GM12864 (cell line): ENCODE measurements around the gene PDE7B.

ENCODE experiments used
- DNase-seq: peaks from one replicate; pipeline ENCODE4 v3.0.0-alpha.2; 2011; ENCODE audit warnings: low read depth
- H3K4me3 ChIP-seq: 2 replicates; pipeline ENCODE4 v1.5.1; 2011; ENCODE audit warnings: mild to moderate bottlenecking, low read depth, low read length, control low read depth
- TF ChIP-seq, protein P1 (sequence below): IDR thresholded peaks from 2 replicates; pipeline ENCODE4 v1.5.1; 2011; ENCODE audit warnings: low read depth, mild to moderate bottlenecking, moderate library complexity, low read length, control low read depth, inconsistent platforms; ENCODE audit errors: missing control alignments

The PDE7B gene

DNA sequence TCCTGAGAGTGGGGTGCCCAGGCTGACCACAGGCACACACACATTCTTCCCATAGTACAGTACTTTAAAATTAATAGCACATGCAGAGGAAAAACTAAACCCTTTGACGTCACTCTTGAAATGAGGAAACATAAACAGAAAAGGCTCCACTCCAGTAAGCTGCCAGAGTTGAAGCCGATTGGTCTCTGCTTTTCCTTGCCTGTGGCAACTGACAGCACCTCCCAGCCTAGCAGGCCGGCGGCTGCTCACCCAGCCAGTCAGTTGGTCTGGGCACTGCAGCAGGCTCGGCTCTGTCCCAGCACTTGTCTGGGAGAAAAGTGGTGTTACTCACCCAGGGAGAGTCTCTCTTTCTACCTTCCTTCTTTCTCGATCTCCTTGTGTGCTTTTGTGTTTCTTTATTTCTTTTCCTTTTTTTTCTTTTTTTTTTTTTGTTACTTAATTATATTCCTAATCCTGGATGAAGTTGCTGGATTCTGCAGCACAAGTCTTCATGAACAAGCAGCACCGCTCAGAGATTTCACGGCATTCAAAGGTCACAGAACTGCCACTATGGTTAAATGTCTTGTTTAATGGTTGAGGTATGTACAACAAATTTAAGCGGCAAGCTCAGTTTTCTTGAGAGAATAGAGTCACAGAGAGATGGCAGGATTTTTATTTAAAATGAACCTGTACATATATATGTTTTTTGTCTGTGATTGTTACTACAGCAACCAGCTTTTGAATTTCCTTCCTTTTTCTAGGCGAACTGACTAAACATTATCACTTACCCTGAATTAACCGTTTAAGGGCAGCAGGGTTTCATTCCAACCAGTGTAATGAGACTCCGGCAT lies at the start of gene PDE7B:
TSS of gene PDE7B (plus strand) at position 260 of the 830 bp plus-strand sequence.
- no peak for DNase-seq
- no peak within 1 kb of the TSS for H3K4me3 ChIP-seq
- TF ChIP-seq, protein P1, sequence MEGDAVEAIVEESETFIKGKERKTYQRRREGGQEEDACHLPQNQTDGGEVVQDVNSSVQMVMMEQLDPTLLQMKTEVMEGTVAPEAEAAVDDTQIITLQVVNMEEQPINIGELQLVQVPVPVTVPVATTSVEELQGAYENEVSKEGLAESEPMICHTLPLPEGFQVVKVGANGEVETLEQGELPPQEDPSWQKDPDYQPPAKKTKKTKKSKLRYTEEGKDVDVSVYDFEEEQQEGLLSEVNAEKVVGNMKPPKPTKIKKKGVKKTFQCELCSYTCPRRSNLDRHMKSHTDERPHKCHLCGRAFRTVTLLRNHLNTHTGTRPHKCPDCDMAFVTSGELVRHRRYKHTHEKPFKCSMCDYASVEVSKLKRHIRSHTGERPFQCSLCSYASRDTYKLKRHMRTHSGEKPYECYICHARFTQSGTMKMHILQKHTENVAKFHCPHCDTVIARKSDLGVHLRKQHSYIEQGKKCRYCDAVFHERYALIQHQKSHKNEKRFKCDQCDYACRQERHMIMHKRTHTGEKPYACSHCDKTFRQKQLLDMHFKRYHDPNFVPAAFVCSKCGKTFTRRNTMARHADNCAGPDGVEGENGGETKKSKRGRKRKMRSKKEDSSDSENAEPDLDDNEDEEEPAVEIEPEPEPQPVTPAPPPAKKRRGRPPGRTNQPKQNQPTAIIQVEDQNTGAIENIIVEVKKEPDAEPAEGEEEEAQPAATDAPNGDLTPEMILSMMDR = no peak

DNA sequence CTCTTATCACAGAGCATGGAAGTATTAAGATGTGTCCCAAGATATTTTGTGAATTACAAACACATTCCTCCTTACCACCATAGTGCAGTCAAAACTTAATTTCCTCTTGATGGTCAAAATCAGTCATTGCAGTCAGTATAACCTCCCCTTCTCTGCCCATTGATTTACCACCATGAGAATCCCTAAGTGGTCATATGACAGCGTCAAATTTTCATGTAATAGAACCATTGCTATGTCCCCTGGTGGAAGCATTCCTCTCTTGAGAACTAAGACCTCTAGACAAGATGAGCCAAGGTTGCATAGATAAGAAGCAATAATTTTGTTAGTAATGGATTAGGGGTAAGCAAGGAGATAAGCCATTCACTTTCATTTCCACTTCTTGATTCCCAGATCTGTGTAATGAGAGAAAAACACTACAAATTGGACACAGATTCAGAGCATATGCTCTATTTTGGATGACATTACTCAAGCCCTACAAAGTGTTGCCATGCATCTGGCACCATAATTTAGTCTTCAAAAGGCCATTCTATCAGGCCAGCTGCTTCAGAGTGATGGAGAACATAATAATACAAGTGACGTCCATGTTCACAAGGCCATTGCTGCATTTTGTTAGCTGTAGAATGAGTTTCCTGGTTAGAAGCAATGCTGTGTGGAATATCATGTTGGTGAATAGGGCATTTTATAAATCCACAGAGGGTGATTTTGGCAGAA lies 49.6 kb upstream of the PDE7B start:
- no peak overlapping the region for H3K4me3 ChIP-seq
- TF ChIP-seq, protein P1 = no peak
- DNase-seq = no peak

DNA sequence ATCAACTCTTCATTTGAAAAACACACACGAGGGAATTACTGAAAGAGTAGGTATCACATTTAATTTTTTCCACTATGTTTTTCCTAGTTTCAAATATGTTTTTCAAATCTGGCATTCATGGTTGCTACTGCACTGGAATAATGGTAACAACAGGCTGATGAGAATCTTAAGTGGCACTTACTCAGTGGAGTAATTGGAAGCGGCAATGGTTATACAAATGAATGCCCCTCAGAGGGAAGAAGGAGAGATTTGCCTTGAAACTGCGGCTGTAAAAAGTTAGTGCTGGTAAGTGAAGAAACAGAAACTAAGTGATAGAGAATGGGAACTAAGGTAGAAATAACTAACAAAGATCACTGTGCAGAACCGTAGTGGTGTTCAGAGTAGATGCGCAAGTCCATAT lies 41.0 kb upstream of the PDE7B start:
- TF ChIP-seq, protein P1 = no peak
- no peak overlapping the region for H3K4me3 ChIP-seq
- no peak for DNase-seq

DNA sequence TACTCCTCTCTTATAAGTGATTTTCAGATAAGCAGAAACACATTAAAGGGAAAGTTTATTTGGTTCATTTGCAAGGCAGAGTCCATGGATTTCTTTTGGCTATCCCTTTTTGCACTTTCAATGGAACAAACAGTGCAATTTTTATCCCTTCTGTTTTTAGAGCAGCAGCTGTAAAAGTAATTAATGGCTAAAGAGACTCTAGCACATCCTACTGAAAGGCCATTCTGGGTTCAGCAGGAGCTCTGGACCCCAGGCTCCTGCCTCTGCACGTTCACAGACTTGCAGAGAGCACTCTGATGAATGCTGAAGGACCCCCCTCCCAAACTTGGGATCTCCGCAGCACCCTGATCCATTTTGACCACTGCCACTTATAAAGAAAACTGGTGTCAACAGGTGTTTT lies 40.3 kb upstream of the PDE7B start:
- no peak for DNase-seq
- TF ChIP-seq, protein P1 = no peak
- H3K4me3 ChIP-seq = no peak overlapping the region

DNA sequence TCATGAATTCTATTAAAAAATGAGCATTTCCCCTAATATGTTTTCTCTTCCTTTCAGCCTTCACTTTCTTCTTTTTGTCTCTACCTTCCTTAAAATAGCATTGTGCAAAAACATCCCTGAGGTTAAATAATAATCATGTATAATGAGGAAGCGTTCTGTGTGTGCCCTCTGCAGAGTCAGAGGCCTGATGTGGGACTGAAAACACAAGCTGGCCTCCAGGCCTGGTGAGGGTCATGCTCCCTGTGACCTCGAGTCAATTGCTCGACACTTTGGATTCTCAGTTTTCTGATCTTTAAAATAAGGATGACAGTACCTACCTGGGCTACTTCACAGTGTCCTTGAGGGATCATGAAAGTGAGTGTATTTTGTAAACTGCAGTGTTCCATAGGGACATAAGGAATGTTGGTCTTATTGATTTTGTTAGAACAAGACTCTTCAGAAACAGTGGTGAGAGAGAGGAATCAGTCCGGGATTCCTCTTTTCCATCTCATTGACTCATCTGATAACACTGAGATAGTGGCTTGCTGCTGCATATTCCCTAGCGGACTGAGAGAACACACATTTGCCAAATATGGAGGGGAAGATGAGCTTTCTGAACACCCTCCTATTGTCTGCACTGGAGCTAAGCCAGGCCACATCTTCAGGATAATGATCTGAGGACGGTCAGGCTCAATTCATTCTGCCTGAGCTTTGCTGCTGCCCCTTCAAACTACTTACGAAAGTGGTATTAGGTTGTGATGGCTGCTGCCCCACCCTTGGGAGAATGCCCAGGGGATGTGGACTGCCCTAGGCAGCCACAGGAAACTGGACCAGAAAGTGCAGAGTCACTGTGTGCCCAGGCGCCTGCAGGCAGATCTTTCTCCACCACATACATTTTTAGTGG lies 39.6 kb upstream of the PDE7B start:
- no peak overlapping the region for H3K4me3 ChIP-seq
- no peak for DNase-seq
- TF ChIP-seq, protein P1 = no peak

DNA sequence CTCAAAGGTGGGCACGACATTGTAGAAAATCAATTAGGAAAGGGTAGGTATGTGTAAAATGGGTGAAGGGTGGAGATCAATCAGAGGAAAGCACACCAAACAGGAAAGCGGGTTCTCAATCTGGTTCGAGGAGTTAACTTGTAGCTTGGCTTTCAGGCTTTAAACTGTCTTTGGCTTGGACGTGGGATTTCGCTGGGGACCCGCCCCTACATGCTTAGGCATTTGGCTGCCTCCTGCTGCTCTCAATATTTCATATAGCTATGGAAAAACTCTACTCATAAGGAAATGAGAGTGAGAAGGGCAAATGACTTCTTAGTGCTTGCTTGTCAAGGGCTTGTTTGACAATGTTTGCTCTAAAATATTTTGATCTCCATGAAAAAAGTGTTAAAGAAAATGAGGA lies 38.1 kb upstream of the PDE7B start:
- no peak for DNase-seq
- TF ChIP-seq, protein P1 = no peak
- no peak overlapping the region for H3K4me3 ChIP-seq
